ENCODE measurements around the gene ROBO1. TPM values are rescaled to one million over a fixed set of nuclear protein-coding genes. Genes with fewer than 3 reads are reported as not detected.

Gene ROBO1
- total RNA-seq, 3 donors from 2014 or later, result 12.7 to 50.7 (median 23.6) TPM

DNA sequence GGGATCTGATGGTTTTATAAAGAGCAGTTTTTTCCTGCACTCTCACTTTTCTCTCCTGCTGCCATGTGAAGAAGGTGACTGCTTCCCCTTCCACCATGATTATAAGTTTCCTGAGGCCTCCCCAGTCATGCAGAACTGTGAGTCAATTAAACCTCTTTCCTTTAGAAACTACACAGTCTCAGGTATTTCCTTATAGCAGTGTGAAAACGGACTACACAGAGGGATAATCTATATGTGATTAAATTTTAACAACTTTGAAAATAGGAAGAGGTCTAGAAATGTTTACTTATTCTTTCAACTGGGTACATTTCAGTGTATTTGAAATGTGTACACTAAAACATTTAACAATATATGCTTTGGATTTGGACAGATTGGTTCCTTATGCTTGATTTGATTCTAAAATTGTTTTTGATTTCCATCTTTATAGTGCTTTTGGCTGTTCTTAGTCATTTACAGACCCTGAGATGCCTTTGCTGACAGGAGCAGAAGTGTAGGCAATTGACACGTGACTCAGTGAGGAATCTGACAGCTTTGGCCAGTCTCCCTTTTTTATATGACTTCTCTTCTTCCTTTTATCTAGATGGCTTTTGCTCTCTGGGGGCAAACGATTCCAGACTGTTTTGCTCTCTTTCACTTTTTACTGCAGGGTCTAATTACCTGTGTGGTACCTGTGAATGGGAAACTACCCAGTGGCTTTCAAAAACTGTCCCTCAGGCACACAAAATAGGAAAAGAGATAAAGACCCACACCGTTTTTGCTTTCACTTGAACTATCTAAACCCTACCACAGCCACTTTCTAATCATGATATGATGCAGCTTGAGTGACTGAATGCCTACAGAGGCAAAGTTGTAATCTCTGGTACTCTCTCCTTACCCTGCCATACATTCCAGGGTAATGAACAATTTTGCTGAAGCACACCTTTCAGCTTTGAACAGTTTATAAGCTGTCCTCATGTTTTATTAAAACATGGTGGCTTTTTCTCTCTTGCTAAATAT is 422.6 kb downstream of the ROBO1 start:
- intact Hi-C loops (cut with DNase I; ENCODE audit: low total_unique reads), result no loop called here
- TF ChIP-seq POLR2A (IDR thresholded peaks at IDR 0.05), result no peak
- no peak for TF ChIP-seq CTCF (IDR thresholded peaks at IDR 0.05)
- no peak for TF ChIP-seq POLR2AphosphoS5 (IDR thresholded peaks at IDR 0.05)
- H3K27me3 ChIP-seq, result no peaks in the 10 kb centered on the region

DNA sequence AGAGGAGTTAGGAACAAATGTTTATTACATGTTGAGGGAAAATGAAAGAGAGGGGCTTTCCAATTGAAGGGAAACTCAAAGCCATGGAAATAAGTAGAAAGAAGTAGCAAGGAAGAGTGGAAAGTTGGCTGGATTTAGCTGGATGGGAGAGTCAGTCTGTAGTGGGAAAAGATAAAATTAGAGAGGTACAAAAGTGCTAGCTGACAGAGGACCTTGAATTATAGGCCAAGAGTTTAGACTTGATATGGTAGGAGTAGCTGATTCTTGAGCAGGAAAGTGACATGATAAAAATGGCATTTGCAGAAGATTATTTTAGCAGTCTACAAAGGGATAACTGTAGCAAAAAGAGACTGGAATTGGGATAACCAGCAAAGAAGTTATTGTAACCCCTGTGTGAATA is 425.8 kb downstream of the ROBO1 start:
- no peaks in the 10 kb centered on the region for H3K36me3 ChIP-seq

More for the DNA sequence above, 422.6 kb downstream of the ROBO1 start:
- no peaks in the 10 kb centered on the region for H3K9me3 ChIP-seq
- no peaks in the 10 kb centered on the region for H3K36me3 ChIP-seq
- no peak for DNase-seq (ENCODE audit: low spot score in 2 of 2)
- H3K4me1 ChIP-seq, result no peaks in the 10 kb centered on the region
- H3K4me3 ChIP-seq, result no peak overlapping the region
- no peak overlapping the region for H3K27ac ChIP-seq

GRCh38 chr3:79339846-79340245 is 428.0 kb downstream of the ROBO1 start:
- no peak overlapping the region for H3K27ac ChIP-seq
- no peak for TF ChIP-seq POLR2A (IDR thresholded peaks at IDR 0.05)
- TF ChIP-seq POLR2AphosphoS5 (IDR thresholded peaks at IDR 0.05), result no peak
- no peak for TF ChIP-seq CTCF (IDR thresholded peaks at IDR 0.05)
- H3K27me3 ChIP-seq, result no peaks in the 10 kb centered on the region
- H3K4me1 ChIP-seq, result no peaks in the 10 kb centered on the region
- H3K4me3 ChIP-seq, result no peak overlapping the region
- intact Hi-C loops (cut with DNase I; ENCODE audit: low total_unique reads), result no loop called here
- no peak for DNase-seq (ENCODE audit: low spot score in 2 of 2)
- H3K36me3 ChIP-seq, result no peaks in the 10 kb centered on the region
- H3K9me3 ChIP-seq, result no peaks in the 10 kb centered on the region

More for the DNA sequence above, 425.8 kb downstream of the ROBO1 start:
- no peak for DNase-seq (ENCODE audit: low spot score in 2 of 2)
- Histone ChIP-seq H3K27ac (no peak overlapping the region), H3K4me3 (no peak overlapping the region), H3K27me3 (no peaks in the 10 kb centered on the region), H3K9me3 (no peaks in the 10 kb centered on the region), H3K4me1 (no peaks in the 10 kb centered on the region)
- intact Hi-C loops (cut with DNase I; ENCODE audit: low total_unique reads), result no loop called here
- TF ChIP-seq POLR2A (IDR thresholded peaks at IDR 0.05) (no peak), POLR2AphosphoS5 (IDR thresholded peaks at IDR 0.05) (no peak), CTCF (IDR thresholded peaks at IDR 0.05) (no peak)

DNA sequence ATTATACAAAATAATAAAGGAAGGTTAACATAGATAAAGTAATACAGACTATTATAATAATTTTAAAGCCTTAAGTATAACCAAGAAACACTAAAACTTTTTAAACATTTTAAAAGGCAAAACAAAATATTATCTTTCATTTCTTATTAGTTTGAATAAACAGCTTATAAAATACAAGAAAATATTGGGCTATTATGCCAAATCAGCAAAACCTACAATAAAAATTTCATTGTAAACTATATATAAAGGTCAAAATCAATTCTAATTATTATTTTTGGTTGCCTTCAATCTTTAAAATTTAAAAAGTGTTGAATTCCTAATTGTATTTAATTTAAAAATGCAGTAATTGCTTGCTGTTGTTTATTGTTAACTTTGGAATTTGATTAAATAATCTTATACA is 430.0 kb downstream of the ROBO1 start:
- no peak for TF ChIP-seq POLR2AphosphoS5 (IDR thresholded peaks at IDR 0.05)
- no peak for TF ChIP-seq POLR2A (IDR thresholded peaks at IDR 0.05)
- TF ChIP-seq CTCF (IDR thresholded peaks at IDR 0.05), result no peak
- Histone ChIP-seq H3K27me3 (no peaks in the 10 kb centered on the region), H3K4me1 (no peaks in the 10 kb centered on the region), H3K27ac (no peak overlapping the region), H3K36me3 (no peaks in the 10 kb centered on the region), H3K4me3 (no peak overlapping the region), H3K9me3 (no peaks in the 10 kb centered on the region)
- no peak for DNase-seq (ENCODE audit: low spot score in 2 of 2)
- intact Hi-C loops (cut with DNase I; ENCODE audit: low total_unique reads), result no loop called here

DNA sequence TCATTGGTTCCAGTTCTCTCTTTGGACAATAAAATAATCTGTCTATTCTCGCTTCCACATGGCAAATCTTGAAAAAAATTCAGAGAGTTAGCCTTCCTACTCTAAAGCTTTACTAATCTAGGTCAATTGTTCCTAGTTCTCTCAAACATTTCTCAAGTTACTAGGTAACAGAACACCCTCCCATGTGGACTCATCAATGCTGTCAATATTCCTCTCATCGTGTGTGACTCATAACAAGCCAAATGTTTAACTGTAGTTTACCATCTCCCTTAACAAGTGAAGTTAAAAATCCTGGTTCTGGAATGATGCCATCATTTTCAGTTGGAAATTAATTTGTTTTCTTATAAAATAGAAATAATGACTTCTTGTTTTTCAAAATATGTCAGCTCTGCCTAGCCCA is 438.6 kb downstream of the ROBO1 start:
- no peaks in the 10 kb centered on the region for H3K4me1 ChIP-seq
- no peak for DNase-seq (ENCODE audit: low spot score in 2 of 2)
- H3K27ac ChIP-seq, result no peak overlapping the region
- intact Hi-C loops (cut with DNase I; ENCODE audit: low total_unique reads), result no loop called here
- TF ChIP-seq POLR2AphosphoS5 (IDR thresholded peaks at IDR 0.05) (no peak), POLR2A (IDR thresholded peaks at IDR 0.05) (no peak)
- no peak overlapping the region for H3K4me3 ChIP-seq
- H3K9me3 ChIP-seq, result no peaks in the 10 kb centered on the region
- no peaks in the 10 kb centered on the region for H3K27me3 ChIP-seq
- no peaks in the 10 kb centered on the region for H3K36me3 ChIP-seq
